ENCODE measurements around the gene HMBS. TPM values are rescaled to one million over a fixed set of nuclear protein-coding genes. Genes with fewer than 3 reads are reported as not detected.

The HMBS gene
- polyA plus RNA-seq, 1 experiment = 54.9 TPM

- POLR2A ChIA-PET = no interaction called here
- DNase-seq (ENCODE audit: low read depth) = no peak
- no peak overlapping the region for H3K4me3 ChIP-seq (ENCODE audit: low read depth, low read length)
- no peak for TF ChIP-seq CTCF (IDR thresholded peaks at IDR 0.05; ENCODE audit: insufficient read depth, low read depth, low read length)
- no peaks in the 10 kb centered on the region for H3K27me3 ChIP-seq (ENCODE audit: control insufficient read depth, insufficient read depth, low read length)
- CTCF ChIA-PET = no interaction called here
- H3K36me3 ChIP-seq (ENCODE audit: control insufficient read depth, insufficient read depth, low read length) = peaks cover 20% of the 10 kb centered on the region
These were observed 31.5 kb downstream of the HMBS start for GRCh38 chr11:119116235-119116594.

GRCh38 chr11:119116601-119117000, 31.9 kb downstream of the HMBS start:
- no peak for DNase-seq (ENCODE audit: low read depth)
- no peak overlapping the region for H3K4me3 ChIP-seq (ENCODE audit: low read depth, low read length)
- ChIA-PET CTCF (no interaction called here), POLR2A (no interaction called here)
- peaks cover 18% of the 10 kb centered on the region for H3K36me3 ChIP-seq (ENCODE audit: control insufficient read depth, insufficient read depth, low read length)
- TF ChIP-seq CTCF (IDR thresholded peaks at IDR 0.05; ENCODE audit: insufficient read depth, low read depth, low read length) = no peak
- no peaks in the 10 kb centered on the region for H3K27me3 ChIP-seq (ENCODE audit: control insufficient read depth, insufficient read depth, low read length)

- no peak for DNase-seq (ENCODE audit: low read depth)
- CTCF ChIA-PET = interaction anchor here (0.9 kb wide), 2 partner anchors 17 to 205 kb away, joined by 3 to 4 read pairs; no protein-coding TSS in a partner anchor
These were observed 32.5 kb downstream of the HMBS start for GRCh38 chr11:119117004-119117706.

GRCh38 chr11:119118227-119118626, 33.5 kb downstream of the HMBS start:
- ChIA-PET POLR2A (no interaction called here), CTCF (interaction anchor here (0.9 to 3.3 kb wide), 2 partner anchors 8 to 16 kb away, joined by 3 to 11 read pairs; no protein-coding TSS in a partner anchor)

More at GRCh38 chr11:119117004-119117706, 32.5 kb downstream of the HMBS start:
- Histone ChIP-seq H3K36me3 (ENCODE audit: control insufficient read depth, insufficient read depth, low read length) (peaks cover 18% of the 10 kb centered on the region), H3K27me3 (ENCODE audit: control insufficient read depth, insufficient read depth, low read length) (no peaks in the 10 kb centered on the region), H3K4me3 (ENCODE audit: low read depth, low read length) (no peak overlapping the region)
- POLR2A ChIA-PET = no interaction called here
- no peak for TF ChIP-seq CTCF (IDR thresholded peaks at IDR 0.05; ENCODE audit: insufficient read depth, low read depth, low read length)

GRCh38 chr11:119118946-119119345, 34.3 kb downstream of the HMBS start:
- no peak for DNase-seq (ENCODE audit: low read depth)
- TF ChIP-seq CTCF (IDR thresholded peaks at IDR 0.05; ENCODE audit: insufficient read depth, low read depth, low read length) = no peak
- Histone ChIP-seq H3K4me3 (ENCODE audit: low read depth, low read length) (no peak overlapping the region), H3K36me3 (ENCODE audit: control insufficient read depth, insufficient read depth, low read length) (peaks cover 6% of the 10 kb centered on the region), H3K27me3 (ENCODE audit: control insufficient read depth, insufficient read depth, low read length) (no peaks in the 10 kb centered on the region)
- ChIA-PET CTCF (interaction anchor here (3.3 kb wide), 1 partner anchor 8 kb away, joined by 11 read pairs; no protein-coding TSS in a partner anchor), POLR2A (no interaction called here)

More at GRCh38 chr11:119118227-119118626, 33.5 kb downstream of the HMBS start:
- no peak overlapping the region for H3K4me3 ChIP-seq (ENCODE audit: low read depth, low read length)
- peaks cover 11% of the 10 kb centered on the region for H3K36me3 ChIP-seq (ENCODE audit: control insufficient read depth, insufficient read depth, low read length)
- no peaks in the 10 kb centered on the region for H3K27me3 ChIP-seq (ENCODE audit: control insufficient read depth, insufficient read depth, low read length)
- TF ChIP-seq CTCF (IDR thresholded peaks at IDR 0.05; ENCODE audit: insufficient read depth, low read depth, low read length) = no peak
- no peak for DNase-seq (ENCODE audit: low read depth)
